Measurements from ENCODE around the gene FAH. TPM values are rescaled to one million over a fixed set of nuclear protein-coding genes. Genes with fewer than 3 reads are reported as not detected.
"Not testable (repeated sequence)": the region's sequence is repeated elsewhere in the genome, so short reads cannot be mapped to it uniquely, and the experiment has no call there.

The FAH gene
- total RNA-seq, 1 donor from 2014 or later, result 8.3 TPM

DNA sequence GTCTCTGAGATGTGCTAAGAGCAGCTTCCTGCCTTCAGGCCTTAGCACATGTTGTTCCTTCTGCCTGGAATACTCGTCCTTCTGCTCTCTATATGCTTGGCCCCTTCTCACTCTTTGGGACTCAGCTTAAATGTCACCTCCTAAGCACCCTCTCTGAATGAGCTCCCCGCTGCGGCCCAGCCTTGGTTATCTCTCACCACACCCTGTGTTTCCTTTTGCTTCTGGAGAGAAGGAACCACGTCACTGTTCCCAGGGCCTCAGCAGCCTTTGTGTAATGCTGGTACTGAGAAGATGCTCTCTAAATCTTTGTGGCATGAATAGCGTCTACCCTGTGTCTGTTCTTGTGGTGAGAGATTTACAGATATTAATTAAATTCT, 2.2 kb downstream of the FAH start:
- peak overlapping the region; percentile 87 for H3K27ac Mint-ChIP-seq
- H3K4me2 ChIP-seq, result no peak overlapping the region
- H4K20me1 ChIP-seq (ENCODE audit: low read depth), result no peaks in the 10 kb centered on the region
- TF ChIP-seq EZH2 (IDR thresholded peaks at IDR 0.05) (no peak), EZH2phosphoT487 (IDR thresholded peaks at IDR 0.05) (no peak)
- TF ChIP-seq, protein P1, sequence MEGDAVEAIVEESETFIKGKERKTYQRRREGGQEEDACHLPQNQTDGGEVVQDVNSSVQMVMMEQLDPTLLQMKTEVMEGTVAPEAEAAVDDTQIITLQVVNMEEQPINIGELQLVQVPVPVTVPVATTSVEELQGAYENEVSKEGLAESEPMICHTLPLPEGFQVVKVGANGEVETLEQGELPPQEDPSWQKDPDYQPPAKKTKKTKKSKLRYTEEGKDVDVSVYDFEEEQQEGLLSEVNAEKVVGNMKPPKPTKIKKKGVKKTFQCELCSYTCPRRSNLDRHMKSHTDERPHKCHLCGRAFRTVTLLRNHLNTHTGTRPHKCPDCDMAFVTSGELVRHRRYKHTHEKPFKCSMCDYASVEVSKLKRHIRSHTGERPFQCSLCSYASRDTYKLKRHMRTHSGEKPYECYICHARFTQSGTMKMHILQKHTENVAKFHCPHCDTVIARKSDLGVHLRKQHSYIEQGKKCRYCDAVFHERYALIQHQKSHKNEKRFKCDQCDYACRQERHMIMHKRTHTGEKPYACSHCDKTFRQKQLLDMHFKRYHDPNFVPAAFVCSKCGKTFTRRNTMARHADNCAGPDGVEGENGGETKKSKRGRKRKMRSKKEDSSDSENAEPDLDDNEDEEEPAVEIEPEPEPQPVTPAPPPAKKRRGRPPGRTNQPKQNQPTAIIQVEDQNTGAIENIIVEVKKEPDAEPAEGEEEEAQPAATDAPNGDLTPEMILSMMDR (IDR thresholded peaks at IDR 0.05), result no peak
- peaks cover 11% of the 10 kb centered on the region for H3K27me3 Mint-ChIP-seq (ENCODE audit: insufficient read depth, low read depth)
- H2AFZ ChIP-seq (replicated peaks), result no peak overlapping the region
- no peak overlapping the region for H3K4me3 ChIP-seq
- H3K79me2 ChIP-seq (ENCODE audit: low read depth), result no peaks in the 10 kb centered on the region
- H3F3A ChIP-seq (ENCODE audit: low read depth), result peaks cover 19% of the 10 kb centered on the region
- peaks cover 33% of the 10 kb centered on the region for H3K4me1 Mint-ChIP-seq
- no peak overlapping the region for H3K27ac ChIP-seq
- H3K4me3 Mint-ChIP-seq, result peak overlapping the region; percentile 91
- H3K36me3 Mint-ChIP-seq, result no peaks in the 10 kb centered on the region
- DNase-seq (ENCODE audit: low spot score), result no peak
- no peaks in the 10 kb centered on the region for H3K36me3 ChIP-seq
- no peak overlapping the region for H3K9ac ChIP-seq
- H3K9me3 Mint-ChIP-seq, result no peaks in the 10 kb centered on the region
- H3K9me3 ChIP-seq (ENCODE audit: low read depth), result no peaks in the 10 kb centered on the region
- H3K4me1 ChIP-seq, result peaks cover 5% of the 10 kb centered on the region
- peaks cover 25% of the 10 kb centered on the region for H3K27me3 ChIP-seq

DNA sequence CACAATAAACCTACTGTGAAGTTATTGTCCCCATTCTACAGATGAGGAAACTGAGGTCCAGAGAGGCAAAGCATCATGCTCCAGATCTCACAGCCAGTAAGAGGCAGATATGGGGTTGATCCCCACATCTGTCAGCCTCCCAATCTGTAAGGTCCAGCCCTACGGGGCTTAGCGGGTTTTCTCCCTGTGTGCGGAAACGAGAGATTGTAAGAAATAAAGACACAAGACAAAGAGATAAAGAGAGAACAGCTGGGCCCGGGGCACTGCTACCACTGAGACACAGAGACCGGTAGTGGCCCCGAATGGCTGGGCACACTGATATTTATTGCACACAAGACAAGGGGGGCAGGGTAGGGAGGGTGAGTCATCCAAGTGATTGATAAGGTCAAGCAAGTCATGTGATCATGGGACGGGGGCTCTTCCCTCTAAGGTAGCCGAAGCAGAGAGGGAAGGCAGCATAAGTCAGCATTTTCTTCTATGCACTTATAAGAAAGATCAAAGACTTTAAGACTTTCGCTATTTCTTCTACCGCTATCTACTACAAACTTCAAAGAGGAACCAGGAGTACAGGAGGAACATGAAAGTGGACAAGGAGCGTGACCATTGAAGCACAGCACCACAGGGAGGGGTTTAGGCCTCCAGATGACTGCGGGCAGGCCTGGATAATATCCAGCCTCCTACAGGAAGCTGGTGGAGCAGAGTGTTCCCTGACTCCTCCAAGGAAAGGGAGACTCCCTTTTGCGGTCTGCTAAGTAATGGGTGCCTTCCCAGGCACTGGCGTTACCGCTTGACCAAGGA, 2.8 kb downstream of the FAH start:
- DNase-seq (ENCODE audit: low spot score); H3K4me2 ChIP-seq; H3K9ac ChIP-seq; H3K9me3 ChIP-seq (ENCODE audit: low read depth); H3K27ac Mint-ChIP-seq; H3K4me1 ChIP-seq; H3K4me3 ChIP-seq; H4K20me1 ChIP-seq (ENCODE audit: low read depth); H3K79me2 ChIP-seq (ENCODE audit: low read depth); H3K9me3 Mint-ChIP-seq; H2AFZ ChIP-seq (replicated peaks); H3K36me3 Mint-ChIP-seq; H3K36me3 ChIP-seq; H3K4me3 Mint-ChIP-seq; H3K27ac ChIP-seq: not testable (repeated sequence)
- H3K27me3 Mint-ChIP-seq (ENCODE audit: insufficient read depth, low read depth), result peaks cover 11% of the 10 kb centered on the region
- Histone ChIP-seq H3K27me3 (peaks cover 25% of the 10 kb centered on the region), H3F3A (ENCODE audit: low read depth) (peaks cover 19% of the 10 kb centered on the region)
- peaks cover 33% of the 10 kb centered on the region for H3K4me1 Mint-ChIP-seq

DNA sequence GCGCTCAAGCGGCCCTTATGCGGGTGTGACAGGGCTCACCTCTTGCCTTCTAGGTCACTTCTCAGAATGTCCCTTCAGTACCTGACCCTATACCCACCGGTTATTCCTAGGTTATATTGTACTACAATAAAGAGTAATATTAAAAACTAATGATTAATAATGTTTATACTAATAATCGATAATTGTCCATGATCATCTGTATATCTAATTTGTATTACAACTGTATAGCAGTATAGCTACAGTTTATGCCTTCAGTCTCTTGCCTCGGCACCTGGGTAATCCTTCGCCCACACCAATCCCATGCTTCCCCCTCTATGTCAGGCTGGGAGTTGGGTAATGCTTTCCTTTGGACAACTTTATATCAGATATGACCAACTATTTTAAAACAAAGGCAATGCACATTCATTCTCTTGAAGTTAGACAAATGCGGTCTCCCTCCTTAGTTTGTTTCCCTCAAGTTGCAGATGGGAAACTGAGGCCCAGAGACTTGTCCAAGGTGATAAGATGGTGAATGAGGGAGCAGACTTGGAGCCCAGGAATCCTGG, 3.4 kb downstream of the FAH start:
- Mint-ChIP-seq H3K9me3 (no peaks in the 10 kb centered on the region), H3K4me1 (peaks cover 33% of the 10 kb centered on the region), H3K27ac (no peak overlapping the region), H3K27me3 (ENCODE audit: insufficient read depth, low read depth) (peaks cover 11% of the 10 kb centered on the region), H3K36me3 (no peaks in the 10 kb centered on the region), H3K4me3 (no peak overlapping the region)
- peaks cover 16% of the 10 kb centered on the region for H3F3A ChIP-seq (ENCODE audit: low read depth)
- H4K20me1 ChIP-seq (ENCODE audit: low read depth), result no peaks in the 10 kb centered on the region
- no peaks in the 10 kb centered on the region for H3K9me3 ChIP-seq (ENCODE audit: low read depth)
- H3K4me3 ChIP-seq, result no peak overlapping the region
- H3K27ac ChIP-seq, result no peak overlapping the region
- H3K4me2 ChIP-seq, result no peak overlapping the region
- peaks cover 5% of the 10 kb centered on the region for H3K4me1 ChIP-seq
- H2AFZ ChIP-seq (replicated peaks), result no peak overlapping the region
- H3K9ac ChIP-seq, result no peak overlapping the region
- H3K36me3 ChIP-seq, result no peaks in the 10 kb centered on the region
- peaks cover 18% of the 10 kb centered on the region for H3K27me3 ChIP-seq
- DNase-seq (ENCODE audit: low spot score), result no peak
- no peaks in the 10 kb centered on the region for H3K79me2 ChIP-seq (ENCODE audit: low read depth)
- TF ChIP-seq, protein P1 (IDR thresholded peaks at IDR 0.05), result no peak
- TF ChIP-seq EZH2phosphoT487 (IDR thresholded peaks at IDR 0.05) (no peak), EZH2 (IDR thresholded peaks at IDR 0.05) (no peak)

DNA sequence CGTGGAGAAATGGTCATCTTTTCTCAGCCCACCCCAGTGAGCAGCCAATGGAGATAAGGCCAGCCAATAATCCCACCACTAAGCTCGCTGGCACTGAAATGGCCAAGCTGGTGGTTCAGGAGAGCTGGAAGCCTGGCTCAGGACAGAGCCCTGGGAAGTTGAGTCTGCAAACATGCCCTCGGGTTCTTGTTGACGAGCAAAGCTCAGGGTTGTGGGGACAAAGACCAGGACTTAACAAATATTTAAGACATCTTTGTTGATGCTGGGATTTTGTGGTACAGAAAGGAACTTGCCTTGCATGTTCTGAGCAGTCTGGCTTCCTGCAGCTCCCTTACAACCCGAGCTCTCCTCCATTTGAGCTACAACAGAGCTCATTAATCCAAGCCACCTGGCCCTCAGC, 4.4 kb downstream of the FAH start:
- H3K36me3 Mint-ChIP-seq, result no peaks in the 10 kb centered on the region
- H3K27me3 ChIP-seq, result peaks cover 10% of the 10 kb centered on the region
- peaks cover 8% of the 10 kb centered on the region for H3F3A ChIP-seq (ENCODE audit: low read depth)
- H3K9me3 ChIP-seq (ENCODE audit: low read depth), result no peaks in the 10 kb centered on the region
- H4K20me1 ChIP-seq (ENCODE audit: low read depth), result no peaks in the 10 kb centered on the region
- no peaks in the 10 kb centered on the region for H3K9me3 Mint-ChIP-seq
- H3K27me3 Mint-ChIP-seq (ENCODE audit: insufficient read depth, low read depth), result peaks cover 9% of the 10 kb centered on the region
- H3K27ac Mint-ChIP-seq, result no peak overlapping the region
- no peak overlapping the region for H3K4me2 ChIP-seq
- H3K79me2 ChIP-seq (ENCODE audit: low read depth), result no peaks in the 10 kb centered on the region
- TF ChIP-seq EZH2 (IDR thresholded peaks at IDR 0.05), result no peak
- TF ChIP-seq EZH2phosphoT487 (IDR thresholded peaks at IDR 0.05), result no peak
- TF ChIP-seq, protein P1 (IDR thresholded peaks at IDR 0.05), result no peak
- H3K27ac ChIP-seq, result no peak overlapping the region
- no peak overlapping the region for H3K4me3 ChIP-seq
- H3K4me1 Mint-ChIP-seq, result peaks cover 28% of the 10 kb centered on the region
- DNase-seq (ENCODE audit: low spot score), result peak; percentile 38
- H2AFZ ChIP-seq (replicated peaks), result no peak overlapping the region
- peaks cover 5% of the 10 kb centered on the region for H3K4me1 ChIP-seq
- no peaks in the 10 kb centered on the region for H3K36me3 ChIP-seq
- H3K4me3 Mint-ChIP-seq, result no peak overlapping the region
- no peak overlapping the region for H3K9ac ChIP-seq
